Measurements from ENCODE around the gene RYR2.
"Not testable (repeated sequence)": the region's sequence is repeated elsewhere in the genome, so short reads cannot be mapped to it uniquely, and the experiment has no call there.

RYR2 gene

GRCh38 chr1:237211031-237211430 lies 169.0 kb downstream of the RYR2 start:
- DNase-seq, result no peak

DNA sequence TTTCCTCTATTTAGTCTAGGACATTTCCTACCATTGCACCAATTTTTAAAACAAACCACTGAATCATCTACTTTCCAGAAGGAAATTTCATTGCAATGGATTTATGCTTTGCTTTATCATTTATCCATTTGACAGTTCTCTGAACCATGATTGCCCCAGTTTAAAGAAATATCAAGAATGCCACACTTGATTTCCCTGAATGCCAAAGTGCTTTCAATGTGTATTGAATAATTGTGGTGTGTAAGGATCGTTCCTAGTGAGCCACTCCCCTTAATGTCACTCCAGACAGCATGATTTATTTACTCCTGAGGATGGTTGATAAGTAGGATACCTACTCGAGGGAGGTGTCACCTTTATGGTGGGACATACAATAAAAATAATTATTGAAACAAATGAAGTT lies 169.6 kb downstream of the RYR2 start:
- no peak for DNase-seq

DNA sequence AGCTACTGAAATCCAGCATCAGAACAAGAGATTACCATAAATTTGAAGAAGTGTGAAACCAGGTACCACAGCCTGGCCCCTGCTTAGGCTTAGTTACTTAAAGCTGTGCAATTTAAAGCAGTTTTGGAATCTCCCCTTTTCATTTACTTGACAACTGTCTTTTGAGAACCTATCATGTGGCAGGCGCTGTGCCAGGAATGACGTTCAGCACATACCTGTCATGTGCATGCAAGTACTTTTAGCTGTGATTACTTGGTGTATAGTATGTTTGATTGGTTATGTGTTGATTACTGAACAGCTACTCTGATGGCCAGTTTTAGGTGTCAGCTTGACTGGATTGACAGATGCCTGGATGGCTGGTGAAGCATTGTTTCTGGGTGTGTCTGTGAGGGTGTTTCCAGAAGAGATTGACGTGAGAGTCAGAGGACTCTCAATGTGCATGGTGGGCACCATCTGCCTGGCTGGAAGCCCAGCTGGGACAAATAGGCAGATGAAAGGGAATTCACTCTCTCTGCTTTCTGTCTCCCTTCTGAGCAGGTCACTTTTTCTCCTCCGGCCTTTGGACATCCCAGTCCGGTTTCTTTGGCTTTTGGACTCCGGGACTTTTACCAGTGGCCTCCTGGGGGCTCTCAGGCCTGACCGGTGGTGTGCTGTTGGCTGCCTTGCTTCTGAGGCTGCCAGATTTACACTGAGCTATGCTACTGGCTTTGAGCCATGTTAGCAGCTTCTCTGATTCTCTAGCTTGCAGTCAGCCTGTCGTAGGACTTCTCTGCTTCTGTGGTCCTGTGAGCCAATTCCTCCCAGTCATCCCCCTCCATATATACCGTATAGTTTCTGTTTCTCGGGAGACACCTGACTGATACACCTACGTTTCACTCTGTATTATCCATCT lies 178.0 kb downstream of the RYR2 start:
- DNase-seq, result no peak

DNA sequence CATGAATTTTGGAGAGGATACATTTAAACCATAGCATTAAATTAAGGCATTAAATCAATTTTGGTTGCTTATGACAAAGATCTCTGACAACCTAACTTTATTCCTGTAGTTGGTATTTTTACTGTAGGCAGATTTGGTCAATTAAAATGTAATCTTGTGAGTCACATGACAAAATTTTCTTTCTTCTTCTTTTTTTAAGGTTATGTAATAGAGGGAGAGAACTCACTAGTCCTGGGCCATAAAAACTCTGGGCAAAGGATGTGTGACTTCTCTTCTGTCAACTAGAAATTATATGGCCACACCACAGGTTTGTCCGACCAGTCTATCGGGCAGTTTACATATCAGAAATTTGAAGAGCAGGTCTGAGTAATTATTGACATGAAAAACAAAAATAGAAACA lies 181.4 kb downstream of the RYR2 start:
- DNase-seq, result no peak

DNA sequence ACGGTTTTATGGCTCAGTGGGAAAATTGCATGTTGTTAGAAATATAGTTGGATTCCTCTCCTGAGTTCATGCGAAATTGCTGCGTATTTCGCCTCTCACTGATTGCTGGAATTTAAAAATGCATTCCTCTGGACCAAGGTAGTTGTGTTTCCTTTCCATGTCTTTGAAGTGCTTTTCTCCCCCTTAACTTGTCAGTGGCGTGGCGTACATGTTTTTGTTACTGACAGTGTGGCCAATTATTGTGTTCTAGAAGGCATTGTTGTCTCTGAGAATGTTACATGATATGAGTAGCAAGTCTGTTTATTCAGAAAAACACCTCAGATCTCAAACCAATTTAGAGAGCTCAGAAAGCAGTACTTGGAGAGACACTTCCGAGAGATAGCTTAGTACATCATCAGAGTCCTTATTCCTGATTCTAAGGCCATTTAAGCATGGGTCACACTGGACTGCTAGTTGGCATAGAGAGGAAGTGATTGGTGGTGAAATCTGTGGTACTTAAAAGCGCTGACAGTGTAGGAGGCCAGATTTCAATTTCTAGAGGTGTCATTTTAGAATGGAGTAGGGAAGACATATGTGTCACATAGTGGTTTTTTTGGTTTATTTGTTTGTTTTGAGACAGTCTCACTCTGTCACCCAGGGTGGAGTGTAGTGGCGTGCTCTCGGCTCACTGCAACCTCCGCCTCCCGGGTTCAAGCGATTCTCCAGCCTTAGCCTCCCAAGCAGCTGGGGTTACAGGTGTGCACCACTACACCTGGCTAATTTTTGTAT lies 184.4 kb downstream of the RYR2 start:
- no peak for DNase-seq

- DNase-seq, result no peak
These were observed 185.5 kb downstream of the RYR2 start for GRCh38 chr1:237227476-237227875.

- DNase-seq, result no peak
These were observed 186.4 kb downstream of the RYR2 start for GRCh38 chr1:237228421-237228820.

DNA sequence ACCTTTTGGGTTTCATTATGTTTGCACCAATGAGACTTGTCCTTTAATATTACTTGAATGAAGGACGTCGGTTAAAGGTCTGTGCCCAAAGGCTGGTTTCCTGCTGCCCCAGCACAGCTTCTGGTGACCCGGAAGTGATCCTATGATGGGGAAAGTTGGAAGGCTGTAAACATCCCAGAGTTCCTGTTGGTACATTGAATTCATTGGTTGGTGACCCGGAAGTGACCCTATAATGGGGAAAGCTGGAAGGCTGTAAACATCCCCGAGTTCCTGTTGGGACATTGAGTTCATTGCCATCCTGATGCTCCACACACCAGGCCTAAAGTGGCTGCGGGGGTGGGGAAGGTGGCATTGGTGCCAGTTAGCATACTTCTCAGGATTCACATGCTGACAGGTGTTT lies 187.3 kb downstream of the RYR2 start:
- no peak for DNase-seq

- DNase-seq, result no peak
These were observed 190.5 kb downstream of the RYR2 start for GRCh38 chr1:237232501-237232900.

GRCh38 chr1:237235091-237235490 lies 193.1 kb downstream of the RYR2 start:
- DNase-seq, result no peak

DNA sequence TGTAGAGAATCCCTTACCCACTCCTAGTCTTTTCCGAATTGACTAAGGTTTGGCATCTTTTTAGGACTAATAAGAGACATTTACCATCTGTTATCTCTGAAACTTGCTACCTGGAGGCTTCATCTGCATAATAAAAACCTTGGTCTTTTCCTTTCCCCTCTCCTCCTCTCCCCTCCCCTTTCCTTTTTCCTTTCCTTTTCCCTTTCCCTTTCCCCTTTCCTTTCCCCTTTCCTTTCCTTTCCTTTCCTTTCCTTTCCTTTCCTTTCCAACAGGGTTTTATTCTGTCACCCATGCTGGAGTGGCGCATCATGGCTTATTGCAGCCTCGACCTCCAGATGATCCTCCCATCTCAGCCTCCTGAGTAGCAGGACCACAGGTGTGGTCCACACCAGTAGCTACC lies 195.7 kb downstream of the RYR2 start:
- DNase-seq, result no peak

- no peak for DNase-seq
These were observed 197.3 kb downstream of the RYR2 start for GRCh38 chr1:237239248-237239647.

DNA sequence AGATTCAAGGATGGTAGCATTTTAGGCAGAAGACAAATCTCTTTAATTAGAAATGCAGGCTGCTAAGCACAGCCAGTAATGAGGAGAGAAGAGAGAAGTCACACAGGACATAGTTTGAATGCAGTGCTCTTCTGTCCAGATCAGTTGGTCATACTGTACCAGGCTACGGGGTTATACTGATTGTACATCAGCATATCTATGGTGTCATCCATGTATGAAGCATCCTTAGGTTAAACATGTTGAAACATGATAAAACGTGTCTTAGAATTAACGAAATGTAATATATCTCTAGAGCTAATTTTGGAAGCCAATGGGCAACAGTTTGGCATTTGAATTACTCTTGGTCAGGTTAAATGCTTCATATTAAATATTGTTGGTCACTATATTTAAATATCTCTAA lies 199.1 kb downstream of the RYR2 start:
- DNase-seq, result no peak

DNA sequence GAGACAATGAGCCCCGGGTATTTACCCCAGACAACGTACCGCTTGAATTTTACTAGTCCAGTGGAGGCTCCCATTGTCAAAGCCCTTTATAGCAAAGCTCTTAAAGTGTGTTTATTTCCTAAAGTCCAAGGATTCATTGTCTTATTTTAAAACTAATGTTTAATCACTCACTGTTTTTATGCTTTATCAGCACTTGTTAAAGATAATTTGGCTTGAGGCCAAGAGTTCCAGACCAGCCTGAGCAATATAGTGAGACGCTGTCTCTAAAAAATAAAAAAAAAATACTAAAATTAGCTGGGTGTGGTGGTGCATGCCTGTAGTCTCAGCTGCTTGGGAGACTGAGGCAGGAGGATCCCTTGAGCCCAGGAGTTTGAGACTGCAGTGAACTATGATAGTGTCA lies 202.8 kb downstream of the RYR2 start:
- DNase-seq, result no peak

DNA sequence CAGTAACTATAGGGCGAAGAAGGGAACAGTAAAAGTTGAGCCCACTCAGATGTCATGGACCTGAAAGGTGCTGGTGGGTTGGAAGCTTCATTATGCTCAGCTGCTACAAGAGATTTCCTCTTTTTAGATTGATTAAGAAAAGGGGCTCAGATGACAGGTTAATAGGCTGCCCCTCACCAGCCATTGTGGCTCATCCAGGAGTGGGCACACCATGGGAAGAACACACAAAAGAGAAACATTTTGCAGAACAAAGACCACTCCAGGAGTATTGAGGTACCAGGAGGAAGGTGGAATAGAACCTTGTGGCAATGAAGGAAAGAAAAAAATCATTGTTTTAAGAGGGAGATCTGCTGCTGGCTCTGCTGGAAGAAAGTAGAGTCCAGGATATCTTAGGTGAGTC lies 205.5 kb downstream of the RYR2 start:
- no peak for DNase-seq

DNA sequence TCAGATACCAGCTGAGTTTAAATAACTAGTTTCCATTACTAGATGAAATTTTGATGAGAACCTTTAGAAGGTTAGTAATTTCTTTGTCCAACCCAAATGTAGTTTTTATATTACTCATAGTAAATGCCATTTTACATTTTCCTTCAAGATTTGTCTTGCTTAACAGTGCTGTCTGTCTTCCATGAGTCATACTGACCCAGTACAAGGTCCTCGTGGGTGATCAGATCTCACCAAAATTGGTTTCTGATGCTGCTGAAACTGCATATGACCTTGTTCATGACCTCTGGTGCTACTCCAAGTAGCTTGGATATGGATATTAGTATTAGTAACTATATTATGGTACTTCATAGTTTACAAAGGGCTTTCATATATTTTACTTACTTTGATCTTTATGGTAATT lies 207.1 kb downstream of the RYR2 start:
- DNase-seq, result no peak

- DNase-seq, result no peak
These were observed 208.1 kb downstream of the RYR2 start for GRCh38 chr1:237250055-237250454.

DNA sequence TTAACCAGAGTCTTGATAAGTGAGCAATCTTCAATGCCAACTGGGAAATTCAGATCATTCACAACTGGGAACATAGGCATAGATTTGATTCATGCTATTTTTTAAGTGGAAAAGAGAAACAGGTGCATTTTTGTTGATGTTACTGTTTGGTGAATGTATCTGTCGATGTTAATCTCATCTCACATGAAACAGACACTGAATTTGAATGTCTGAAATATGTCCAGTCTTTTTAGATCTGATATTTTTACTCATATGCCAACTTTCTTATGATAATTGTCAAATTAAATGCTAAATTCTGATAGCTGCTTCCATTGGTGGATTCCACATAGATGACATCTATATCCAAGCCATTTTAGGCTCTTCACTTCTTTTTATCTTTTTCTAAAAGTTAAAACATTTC lies 213.1 kb downstream of the RYR2 start:
- no peak for DNase-seq

DNA sequence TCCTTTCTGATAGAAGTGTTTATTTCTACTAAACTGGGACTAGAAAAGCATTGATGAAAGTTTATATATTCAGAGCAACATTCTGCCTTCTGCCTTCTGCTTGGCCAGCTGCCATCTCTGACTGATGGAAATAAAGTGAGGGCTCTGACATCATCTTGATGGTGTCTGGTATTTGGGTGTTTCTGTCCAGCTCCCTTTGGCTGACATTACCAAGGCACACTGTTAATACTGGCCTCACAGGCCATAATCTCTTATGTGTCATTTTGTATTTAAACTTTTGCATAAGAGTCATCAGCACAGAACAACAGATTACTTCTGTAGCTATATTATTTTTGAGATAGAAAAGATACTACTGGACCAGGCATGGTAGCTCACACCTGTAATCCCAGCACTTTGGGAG lies 216.9 kb downstream of the RYR2 start:
- no peak for DNase-seq

DNA sequence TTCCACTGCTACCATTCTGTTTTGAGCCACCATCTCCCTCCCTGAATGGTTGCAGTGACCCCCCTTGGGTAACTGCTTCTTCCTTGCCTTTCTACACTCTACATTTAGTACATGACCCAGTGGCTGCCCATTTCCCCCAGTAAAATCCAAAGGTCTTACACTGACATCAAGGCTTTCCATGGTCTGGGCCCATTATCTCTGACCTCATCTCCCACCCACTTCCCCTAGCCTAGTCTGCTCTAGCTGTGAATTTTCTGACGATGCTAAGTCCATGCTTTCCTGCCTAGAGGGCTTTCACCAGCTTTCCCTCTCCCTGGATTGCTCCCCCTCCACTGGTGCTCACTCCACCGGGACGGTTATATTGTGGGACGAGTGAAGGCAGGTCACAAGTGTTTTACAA lies 219.2 kb downstream of the RYR2 start:
- DNase-seq, result no peak

DNA sequence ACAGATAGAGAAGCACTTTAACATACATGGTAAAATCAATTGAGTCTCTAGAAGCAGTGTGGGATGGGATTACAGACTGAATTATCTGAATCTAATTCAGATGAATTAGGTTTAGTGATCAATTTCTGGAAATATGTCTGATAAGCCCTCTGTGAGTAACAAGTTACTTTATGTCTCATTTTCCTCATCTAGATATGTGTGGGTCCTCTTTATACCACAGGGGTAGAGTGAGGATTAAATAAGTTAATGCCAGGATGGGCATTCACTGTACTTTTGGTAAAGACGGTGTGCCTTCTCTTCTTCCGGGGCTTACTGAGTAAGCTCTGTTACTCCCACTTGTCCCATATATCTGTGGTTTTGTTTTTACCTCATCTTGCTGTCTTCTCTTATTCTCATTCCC lies 225.8 kb downstream of the RYR2 start:
- DNase-seq, result no peak

DNA sequence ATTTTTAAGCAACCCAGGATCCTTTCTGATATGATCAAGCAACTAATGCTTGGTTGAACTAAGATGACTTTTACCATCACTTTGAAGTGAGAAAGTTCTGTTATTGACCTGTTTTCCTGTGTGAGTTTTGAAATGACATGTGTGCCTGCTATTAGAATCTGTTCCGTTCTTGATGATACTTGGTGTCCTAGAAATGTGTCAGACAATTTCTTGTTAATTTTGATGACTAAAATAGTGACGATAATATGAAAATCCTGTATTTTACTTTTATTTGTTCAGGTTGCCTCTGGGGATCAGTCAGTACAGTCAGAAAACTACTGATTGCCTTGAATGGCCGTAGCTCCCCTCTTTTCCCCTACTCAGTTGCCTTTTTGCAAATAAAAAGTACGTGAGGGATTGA lies 228.0 kb downstream of the RYR2 start:
- no peak for DNase-seq

DNA sequence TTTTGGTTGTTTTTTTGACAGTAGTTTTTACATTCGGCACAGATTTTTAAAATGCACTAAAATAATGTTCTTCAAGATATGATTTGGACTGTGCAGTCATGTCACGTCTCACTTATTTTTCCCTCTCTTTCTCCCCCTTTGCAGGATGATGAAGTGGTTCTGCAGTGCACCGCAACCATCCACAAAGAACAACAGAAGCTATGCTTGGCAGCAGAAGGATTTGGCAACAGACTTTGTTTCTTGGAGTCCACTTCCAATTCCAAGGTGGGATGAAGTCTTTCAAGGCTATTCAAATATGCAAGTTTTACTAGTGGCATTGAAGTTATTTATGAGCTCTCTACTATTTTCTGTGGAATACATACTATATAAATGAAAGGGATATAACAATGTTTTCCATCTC lies 228.4 kb downstream of the RYR2 start:
- DNase-seq, result no peak

DNA sequence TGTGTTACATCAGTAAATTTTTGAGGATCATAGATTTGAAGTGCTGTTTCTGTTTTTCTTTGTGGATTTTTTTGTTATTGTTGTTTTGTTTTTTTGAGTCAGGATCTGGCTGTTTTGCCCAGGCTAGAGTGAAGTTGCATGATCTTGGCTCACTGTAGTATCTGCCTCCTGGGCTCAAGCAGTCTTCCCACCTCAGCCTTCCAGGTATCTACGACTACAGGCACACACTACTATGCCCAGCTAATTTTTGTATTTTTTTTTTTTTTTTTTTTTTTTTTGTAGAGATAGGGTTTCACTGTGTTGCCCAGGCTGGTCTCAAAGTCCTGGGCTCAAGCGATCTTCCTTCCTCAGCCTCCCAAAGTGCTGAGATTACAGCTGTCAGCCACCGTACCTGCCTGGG lies 236.0 kb downstream of the RYR2 start:
- not testable (repeated sequence) for DNase-seq
